Neuronal stem cell (in vitro differentiated cells): ENCODE data around the gene TCTN2.

Experiments used
- DNase-seq: peaks from one replicate; pipeline ENCODE4 v3.0.0-alpha.2; 2013; ENCODE audit warnings: low spot score
- H2AFZ ChIP-seq: one replicate; pipeline ENCODE4 v1.6.1; 2013; ENCODE audit warnings: mild to moderate bottlenecking, low read length, inconsistent platforms
- H2AK5ac ChIP-seq: 2 replicates; pipeline ENCODE4 v1.6.1; 2013; ENCODE audit warnings: low read depth, mild to moderate bottlenecking, inconsistent platforms, low read length, moderate library complexity, mixed read lengths
- H2BK120ac ChIP-seq: 2 replicates; pipeline ENCODE4 v1.6.1; 2013; ENCODE audit warnings: low read depth, mild to moderate bottlenecking, inconsistent platforms, low read length, moderate library complexity, mixed read lengths
- H2BK12ac ChIP-seq: one replicate; pipeline ENCODE4 v1.6.1; 2013; ENCODE audit warnings: low read length, inconsistent platforms
- H2BK15ac ChIP-seq: 2 replicates; pipeline ENCODE4 v1.6.1; 2013; ENCODE audit warnings: mild to moderate bottlenecking, low read length, inconsistent platforms, mixed read lengths
- H2BK5ac ChIP-seq: one replicate; pipeline ENCODE4 v1.6.1; 2013; ENCODE audit warnings: inconsistent platforms, mild to moderate bottlenecking, low read length, moderate library complexity
- H3K14ac ChIP-seq: one replicate; pipeline ENCODE4 v1.6.1; 2013; ENCODE audit warnings: low read length, inconsistent platforms
- H3K18ac ChIP-seq: 2 replicates; pipeline ENCODE4 v1.6.1; 2013; ENCODE audit warnings: low read length, inconsistent platforms
- H3K23ac ChIP-seq: 2 replicates; pipeline ENCODE4 v1.6.1; 2013; ENCODE audit warnings: low read depth, mild to moderate bottlenecking, mixed read lengths, low read length, inconsistent platforms; ENCODE audit not compliant: poor library complexity
- H3K27ac ChIP-seq: replicated peaks from 3 replicates; pipeline ENCODE4 v1.5.1; 2013; ENCODE audit warnings: low read length, inconsistent platforms
- H3K27me3 ChIP-seq, 3 experiments: 2 replicates each; pipeline ENCODE4 v1.6.1; 2013; ENCODE audit warnings: low read length in 3 of 3, mild to moderate bottlenecking in 2 of 3, inconsistent platforms in 1 of 3, low read depth in 1 of 3, mixed read lengths in 1 of 3, moderate library complexity in 1 of 3; ENCODE audit not compliant: control insufficient read depth in 3 of 3, insufficient read depth in 3 of 3
- H3K36me3 ChIP-seq, 2 donors: replicated peaks in 1 of 2; 2 replicates each; pipeline ENCODE4 v1.6.1; 2013; ENCODE audit warnings: low read length in 2 of 2; ENCODE audit not compliant: control insufficient read depth in 2 of 2, insufficient read depth in 2 of 2
- H3K4ac ChIP-seq: 2 replicates; pipeline ENCODE4 v1.6.1; 2013; ENCODE audit warnings: inconsistent platforms, mild to moderate bottlenecking, low read length, moderate library complexity
- H3K4me1 ChIP-seq, 2 donors: 1 replicate in 1 of 2; 2 replicates in 1 of 2; pipeline ENCODE4 v1.6.1; 2013; ENCODE audit warnings: low read length in 2 of 2, low read depth in 1 of 2; ENCODE audit not compliant: control insufficient read depth in 2 of 2, insufficient read depth in 1 of 2
- H3K4me2 ChIP-seq: one replicate; pipeline ENCODE4 v1.6.1; 2013; ENCODE audit warnings: mild to moderate bottlenecking, low read length, inconsistent platforms; ENCODE audit not compliant: insufficient read depth, poor library complexity, severe bottlenecking
- H3K4me3 ChIP-seq, 2 donors: 2 replicates each; pipeline ENCODE4 v1.5.1; 2013; ENCODE audit warnings: low read length in 2 of 2, mild to moderate bottlenecking in 2 of 2, inconsistent platforms in 1 of 2, moderate library complexity in 1 of 2
- H3K79me1 ChIP-seq: one replicate; pipeline ENCODE4 v1.6.1; 2013; ENCODE audit warnings: low read depth, mild to moderate bottlenecking, inconsistent platforms, low read length, moderate library complexity
- H3K9ac ChIP-seq: one replicate; pipeline ENCODE4 v1.6.1; 2013; ENCODE audit warnings: mild to moderate bottlenecking, low read depth, low read length, inconsistent platforms; ENCODE audit not compliant: poor library complexity
- H3K9me3 ChIP-seq, 2 donors: replicated peaks in 1 of 2; 2 replicates each; pipeline versions ENCODE3 to v1.6.1; 2013; ENCODE audit warnings: low read length in 2 of 2, mild to moderate bottlenecking in 2 of 2, inconsistent platforms in 1 of 2, low read depth in 1 of 2, mixed read lengths in 1 of 2, moderate library complexity in 1 of 2; ENCODE audit not compliant: control insufficient read depth in 2 of 2, insufficient read depth in 1 of 2
- H4K8ac ChIP-seq: one replicate; pipeline ENCODE4 v1.6.1; 2013; ENCODE audit warnings: low read depth, mild to moderate bottlenecking, inconsistent platforms, low read length, moderate library complexity
- H4K91ac ChIP-seq: one replicate; pipeline ENCODE4 v1.6.1; 2013; ENCODE audit warnings: low read length, low read depth, mild to moderate bottlenecking, inconsistent platforms; ENCODE audit not compliant: poor library complexity
- WGBS, 2 donors: extraction: QIAGEN DNeasy Blood & Tissue Kit; methylation state at CpG; one replicate each; pipeline ENCODE4 v1.1.7; 2013; ENCODE audit warnings: missing lambda C conversion rate in 2 of 2, mixed read lengths in 1 of 2; ENCODE audit not compliant: insufficient read length in 2 of 2, insufficient replicate concordance in 1 of 2; ENCODE audit errors: extremely low coverage in 2 of 2; 5-methylcytosine and 5-hydroxymethylcytosine counted together

Gene TCTN2

DNA sequence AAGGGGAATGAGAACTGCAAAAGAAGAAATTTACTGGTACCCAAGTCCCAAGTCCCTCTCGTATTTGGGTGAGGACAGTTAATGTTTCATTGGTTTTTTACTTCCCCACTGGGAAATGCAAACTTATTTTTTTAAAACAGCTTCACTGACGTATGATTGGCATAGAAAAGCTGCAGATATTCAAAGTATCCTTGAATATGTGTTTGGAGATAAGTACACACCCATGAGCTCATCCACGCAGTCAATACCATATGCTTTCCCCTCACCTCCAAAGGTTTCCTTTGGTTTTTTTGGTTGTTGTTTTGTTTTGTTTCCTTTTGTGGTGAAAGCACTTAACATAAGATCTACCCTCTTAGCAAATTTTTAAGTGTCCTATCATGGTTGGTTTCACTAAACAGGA is 13.1 kb downstream of the TCTN2 start:
- H3K14ac ChIP-seq: no peak overlapping the region
- H3K27me3 ChIP-seq: no peaks in the 10 kb centered on the region
- no peak overlapping the region for H3K23ac ChIP-seq
- no peak overlapping the region for H3K18ac ChIP-seq
- DNase-seq: no peak
- no peak overlapping the region for H4K8ac ChIP-seq
- no peak overlapping the region for H2BK120ac ChIP-seq
- H4K91ac ChIP-seq: no peak overlapping the region
- H2BK5ac ChIP-seq: no peak overlapping the region
- H3K9ac ChIP-seq: no peak overlapping the region
- H2AK5ac ChIP-seq: no peak overlapping the region
- WGBS, 2 donors: no CpG with 5 or more reads among the region's 3 CpGs
- no peaks in the 10 kb centered on the region for H3K9me3 ChIP-seq
- H3K4me2 ChIP-seq: no peak overlapping the region
- H3K79me1 ChIP-seq: no peaks in the 10 kb centered on the region
- H3K4ac ChIP-seq: no peak overlapping the region
- H3K4me1 ChIP-seq: no peaks in the 10 kb centered on the region
- H2BK12ac ChIP-seq: no peak overlapping the region
- no peak overlapping the region for H2BK15ac ChIP-seq
- no peak overlapping the region for H2AFZ ChIP-seq
- H3K36me3 ChIP-seq: peaks cover 8 to 38% of the 10 kb centered on the region in 2 donors
- no peak overlapping the region for H3K4me3 ChIP-seq
- no peak overlapping the region for H3K27ac ChIP-seq

- WGBS, 2 donors: no CpG with 5 or more reads among the region's 18 CpGs
- H3K18ac ChIP-seq: no peak overlapping the region
- H2BK5ac ChIP-seq: no peak overlapping the region
- H3K23ac ChIP-seq: no peak overlapping the region
- H2BK120ac ChIP-seq: no peak overlapping the region
- H3K4me2 ChIP-seq: no peak overlapping the region
- H3K4me1 ChIP-seq: no peaks in the 10 kb centered on the region
- peak overlapping the region; percentile 47 for H3K14ac ChIP-seq
- no peak for DNase-seq
- H2BK12ac ChIP-seq: no peak overlapping the region
- H3K4me3 ChIP-seq: no peak overlapping the region
- H3K27me3 ChIP-seq: no peaks in the 10 kb centered on the region
- no peak overlapping the region for H4K91ac ChIP-seq
- no peak overlapping the region for H2BK15ac ChIP-seq
- no peak overlapping the region for H4K8ac ChIP-seq
- H3K79me1 ChIP-seq: no peaks in the 10 kb centered on the region
- H3K27ac ChIP-seq: no peak overlapping the region
- peaks cover 5 to 42% of the 10 kb centered on the region in 2 donors for H3K36me3 ChIP-seq
- H3K9ac ChIP-seq: no peak overlapping the region
- no peak overlapping the region for H2AK5ac ChIP-seq
- no peak overlapping the region for H2AFZ ChIP-seq
- no peaks in the 10 kb centered on the region for H3K9me3 ChIP-seq
- no peak overlapping the region for H3K4ac ChIP-seq
These were observed 15.8 kb downstream of the TCTN2 start for GRCh38 chr12:123686636-123687190.

DNA sequence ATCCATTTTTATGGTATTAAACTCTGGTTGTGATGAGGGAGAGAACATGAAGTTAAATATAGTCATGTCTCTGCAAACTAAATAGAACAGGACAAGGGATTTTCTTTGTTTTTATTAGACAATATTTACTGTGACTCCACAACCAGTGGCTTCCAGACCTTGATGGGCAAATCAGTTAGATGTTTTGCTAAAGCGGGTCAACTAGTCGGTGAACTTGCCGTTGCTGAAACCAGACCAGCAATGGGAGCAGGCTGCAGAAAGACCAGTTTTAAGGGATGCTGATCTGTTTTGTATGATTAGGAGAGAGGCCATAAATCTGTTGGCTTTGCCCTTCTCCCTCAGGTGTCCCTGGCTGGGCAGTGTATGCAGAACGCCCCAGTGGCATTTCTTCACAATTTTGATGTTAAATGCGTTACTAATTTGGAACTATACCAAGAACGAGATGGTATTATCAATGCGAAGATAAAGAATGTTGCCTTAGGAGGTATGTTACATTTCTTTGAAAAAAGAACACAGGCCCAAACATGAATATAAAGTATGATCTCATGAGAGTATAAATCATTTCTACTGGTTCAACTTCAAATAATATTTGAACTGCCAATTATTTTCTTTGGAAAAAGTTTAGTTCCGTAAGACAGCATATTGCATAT is 19.4 kb downstream of the TCTN2 start:
- Histone ChIP-seq H3K14ac (no peak overlapping the region), H4K8ac (no peak overlapping the region), H3K4me3 (no peak overlapping the region), H4K91ac (no peak overlapping the region), H3K9me3 (no peaks in the 10 kb centered on the region), H3K36me3 (peaks cover 8 to 49% of the 10 kb centered on the region in 2 donors), H2BK15ac (no peak overlapping the region), H3K9ac (no peak overlapping the region), H3K4me2 (no peak overlapping the region), H2BK5ac (no peak overlapping the region), H3K4me1 (no peaks in the 10 kb centered on the region), H3K4ac (no peak overlapping the region), H2AK5ac (no peak overlapping the region), H3K18ac (no peak overlapping the region), H2BK12ac (no peak overlapping the region), H3K27ac (no peak overlapping the region), H3K27me3 (no peaks in the 10 kb centered on the region), H3K23ac (no peak overlapping the region), H3K79me1 (no peaks in the 10 kb centered on the region), H2BK120ac (no peak overlapping the region), H2AFZ (no peak overlapping the region)
- no CpG with 5 or more reads among the region's 8 CpGs for WGBS, 2 donors
- no peak for DNase-seq

DNA sequence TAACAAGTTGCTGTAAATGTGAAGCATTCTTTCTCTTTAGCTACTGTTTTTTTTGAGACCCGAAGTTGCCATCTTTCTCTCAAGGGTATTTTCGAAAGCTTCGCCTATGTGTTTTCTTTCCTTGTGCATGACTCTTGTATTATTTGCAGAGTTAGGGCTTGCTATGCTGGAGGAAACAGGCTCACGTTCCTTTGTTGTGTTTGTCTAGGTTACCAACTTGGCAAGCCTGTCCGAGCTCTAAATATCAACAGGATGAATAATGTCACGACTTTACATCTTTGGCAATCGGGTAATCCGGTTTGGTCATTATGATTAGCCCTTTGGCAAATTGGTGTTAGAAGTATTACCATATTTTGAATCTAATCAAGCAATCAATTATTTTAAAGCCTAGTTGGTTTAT is 25.3 kb downstream of the TCTN2 start:
- Histone ChIP-seq H2BK12ac (no peak overlapping the region), H3K4ac (no peak overlapping the region), H3K4me3 (no peak overlapping the region), H3K27me3 (no peaks in the 10 kb centered on the region), H3K27ac (peak overlapping the region; percentile 61), H2AFZ (no peak overlapping the region), H2BK5ac (no peak overlapping the region), H3K36me3 (peaks cover 5 to 72% of the 10 kb centered on the region in 2 donors), H4K8ac (no peak overlapping the region), H3K9ac (no peak overlapping the region), H3K9me3 (no peaks in the 10 kb centered on the region), H4K91ac (no peak overlapping the region), H2AK5ac (no peak overlapping the region), H3K14ac (no peak overlapping the region), H2BK15ac (no peak overlapping the region), H3K18ac (no peak overlapping the region), H3K79me1 (no peaks in the 10 kb centered on the region), H3K23ac (no peak overlapping the region), H3K4me2 (no peak overlapping the region), H2BK120ac (no peak overlapping the region), H3K4me1 (peaks cover 0 to 2% of the 10 kb centered on the region in 2 donors)
- no CpG with 5 or more reads among the region's 8 CpGs for WGBS, 2 donors
- no peak for DNase-seq
